Measurements from ENCODE around the gene IL37.
"Not testable (repeated sequence)": the region's sequence is repeated elsewhere in the genome, so short reads cannot be mapped to it uniquely, and the experiment has no call there.

IL37 gene

DNA sequence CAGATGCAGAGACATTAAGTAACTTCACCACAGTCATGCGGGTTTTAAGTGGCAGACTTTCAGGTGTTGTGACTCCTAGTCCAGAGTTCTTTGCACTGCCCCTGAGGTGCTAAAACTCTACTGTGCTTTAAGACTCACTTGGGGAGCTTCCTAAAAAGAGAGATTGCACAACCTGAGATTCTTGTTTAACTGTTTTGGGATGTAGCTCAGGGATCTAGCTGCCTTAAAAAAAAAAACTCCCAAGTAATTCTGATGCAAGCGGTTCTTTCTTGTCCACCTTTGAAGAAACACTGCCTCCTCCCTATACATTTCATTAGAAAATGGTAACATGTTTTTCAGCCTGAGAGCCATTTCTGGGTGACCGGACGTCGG lies 13.0 kb downstream of the IL37 start:
- no peak for DNase-seq

DNA sequence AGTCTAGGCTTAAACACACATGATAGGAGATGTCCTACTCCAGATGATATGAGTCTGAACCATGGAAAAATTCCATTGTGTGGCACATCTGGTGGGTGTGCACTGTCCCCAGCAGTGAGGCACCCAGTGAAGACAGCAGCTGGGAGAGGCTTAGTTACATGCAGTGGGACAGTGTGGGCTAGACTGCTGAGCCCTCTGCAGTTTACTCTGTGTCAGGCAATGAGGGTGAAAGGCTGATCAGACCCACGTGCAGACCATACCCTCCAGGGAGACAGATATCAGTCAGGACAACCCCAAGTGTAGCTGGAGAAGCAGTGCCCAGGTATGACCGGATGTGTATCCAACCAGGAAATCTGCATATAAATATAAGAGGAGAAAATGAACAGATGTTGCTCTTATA lies 13.4 kb downstream of the IL37 start:
- no peak for DNase-seq

DNA sequence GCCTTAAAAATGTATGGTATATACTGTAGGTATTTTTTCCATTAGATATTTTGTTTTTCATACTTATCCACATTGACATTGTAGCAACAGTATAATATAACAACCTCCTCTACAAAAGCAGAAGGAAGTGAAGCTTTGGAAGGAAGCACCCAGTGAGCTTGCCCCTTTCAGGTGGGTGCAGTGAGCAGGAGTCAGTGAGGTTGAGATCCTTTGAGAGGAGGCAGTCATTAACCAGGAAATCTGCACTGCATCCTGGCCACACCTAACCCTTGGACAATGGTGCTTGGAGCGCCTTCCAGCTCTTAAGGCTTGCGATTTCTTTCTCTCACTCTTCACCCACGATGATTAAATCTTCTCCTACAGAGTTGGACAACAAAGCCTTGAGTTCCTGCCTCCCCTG lies 13.9 kb downstream of the IL37 start:
- DNase-seq: no peak

DNA sequence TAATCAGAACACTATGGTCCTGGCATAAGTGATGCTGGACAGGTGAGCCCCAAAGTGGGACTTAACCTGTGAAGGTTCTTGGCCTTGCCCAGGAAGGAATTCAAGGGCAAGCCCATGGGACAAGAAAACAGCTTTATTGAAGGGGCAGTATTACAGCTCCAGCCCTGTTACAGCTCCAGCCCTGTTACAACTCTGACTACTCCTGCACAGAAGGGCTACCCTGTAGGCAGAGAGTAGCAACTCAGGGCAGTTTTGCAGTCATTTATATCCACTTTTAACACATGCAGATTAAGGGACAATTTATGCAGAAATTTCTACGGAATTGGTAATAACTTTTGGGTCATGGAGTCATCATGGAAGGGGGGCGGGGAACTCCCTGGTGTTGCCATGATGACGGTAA lies 15.7 kb downstream of the IL37 start:
- no peak for DNase-seq

DNA sequence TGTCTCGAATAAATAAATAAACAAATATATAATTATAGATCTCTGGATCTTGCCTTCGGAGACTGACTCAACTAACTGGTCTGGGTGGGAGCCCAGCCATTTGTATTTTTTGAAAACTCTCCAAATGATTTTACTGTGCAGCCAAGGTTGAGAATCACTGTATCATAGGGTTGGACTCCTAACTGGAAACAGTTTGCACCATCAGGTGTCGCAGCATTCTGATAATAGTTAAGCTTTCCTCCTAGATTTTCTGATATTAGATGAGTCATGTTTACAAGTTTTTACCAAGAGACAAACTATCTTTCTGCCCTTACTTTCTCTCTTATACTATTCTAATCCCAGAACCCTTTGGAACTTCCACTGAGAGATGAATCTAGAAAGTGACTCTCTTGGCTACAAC lies 16.8 kb downstream of the IL37 start:
- DNase-seq: no peak

DNA sequence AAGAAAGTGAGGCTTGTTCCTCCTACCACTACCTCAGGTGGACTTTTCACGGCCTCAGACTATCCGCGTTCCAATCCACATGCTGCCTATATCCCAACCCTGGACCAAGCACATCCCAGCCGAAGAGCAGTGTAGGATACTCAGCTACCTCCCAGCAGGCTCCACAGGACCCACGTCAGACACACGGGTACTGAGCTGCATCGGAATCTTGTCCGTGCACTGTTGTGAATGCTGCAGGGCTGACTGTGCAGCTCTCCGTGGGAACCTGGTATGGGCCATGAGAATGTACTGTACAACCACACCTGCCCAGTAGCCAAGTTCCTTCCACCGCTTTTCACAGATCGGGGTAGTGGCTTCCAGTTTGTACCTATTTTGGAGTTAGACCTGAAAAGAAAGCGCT lies 22.3 kb downstream of the IL37 start:
- DNase-seq: no peak

DNA sequence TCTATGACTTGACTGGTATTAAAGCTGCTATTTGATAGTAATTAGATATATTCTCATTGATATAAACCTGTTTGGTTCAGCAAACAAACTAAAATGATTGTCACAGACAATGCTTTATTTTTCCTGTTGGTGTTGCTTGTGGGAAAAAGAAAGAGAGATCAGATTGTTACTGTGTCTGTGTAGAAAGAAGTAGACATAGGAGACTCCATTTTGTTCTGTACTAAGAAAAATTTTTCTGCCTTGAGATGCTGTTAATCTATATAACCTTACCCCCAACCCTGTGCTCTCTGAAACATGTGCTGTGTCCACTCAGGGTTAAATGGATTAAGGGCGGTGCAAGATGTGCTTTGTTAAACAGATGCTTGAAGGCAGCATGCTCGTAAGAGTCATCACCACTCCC lies 23.2 kb downstream of the IL37 start:
- DNase-seq: not testable (repeated sequence)

DNA sequence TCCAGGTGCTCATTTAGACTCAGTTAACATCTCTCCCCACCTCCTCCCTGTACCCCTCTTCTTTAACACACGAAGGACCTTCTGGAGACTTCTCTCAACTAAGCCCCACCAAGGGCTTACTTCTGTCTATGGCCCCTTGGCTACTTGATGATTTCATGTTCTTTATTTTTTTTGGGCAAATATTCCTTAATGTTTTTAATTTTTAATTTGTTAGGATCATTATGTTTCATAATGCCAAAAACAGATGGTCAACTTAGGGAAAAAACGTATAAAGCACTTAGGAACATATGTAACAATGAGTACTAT lies 25.9 kb downstream of the IL37 start:
- DNase-seq: no peak

DNA sequence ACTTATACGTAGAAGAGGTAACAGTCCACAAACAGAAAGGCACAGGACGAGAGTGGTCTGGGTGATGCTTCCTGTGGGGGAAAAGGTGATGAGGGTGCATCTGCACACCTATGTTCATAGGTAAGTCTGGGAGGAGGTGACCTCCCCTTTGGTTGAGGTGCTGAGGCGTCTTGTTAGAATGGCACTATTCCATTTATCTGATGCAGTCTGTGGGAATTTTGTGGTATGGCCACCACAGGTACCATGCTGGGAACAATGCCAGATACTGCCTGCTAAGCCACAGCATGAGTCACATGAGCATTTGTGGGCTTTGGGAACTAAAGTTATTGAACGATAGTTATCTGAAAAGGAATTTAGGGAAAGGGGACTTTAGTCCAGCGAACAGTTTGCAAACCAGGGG lies 27.9 kb downstream of the IL37 start:
- no peak for DNase-seq

DNA sequence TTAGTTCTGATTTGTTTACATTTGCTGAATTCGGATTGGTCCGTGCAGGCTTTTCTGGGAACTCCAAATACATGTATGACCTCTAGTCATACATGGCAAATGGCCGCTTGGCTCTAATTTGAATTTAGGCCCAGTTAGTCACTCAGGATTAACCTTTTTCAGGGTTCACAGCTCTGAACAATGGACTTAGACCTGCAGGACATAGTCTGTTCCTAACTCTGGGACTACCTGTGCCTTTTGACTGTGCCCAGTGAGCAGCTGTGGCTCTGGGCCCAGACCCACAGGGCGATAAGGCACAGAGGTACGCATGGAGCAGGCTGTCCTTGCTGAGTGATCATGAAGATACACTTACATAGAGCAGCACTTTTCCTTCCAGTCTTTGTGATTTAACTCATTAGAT lies 28.5 kb downstream of the IL37 start:
- DNase-seq: no peak

DNA sequence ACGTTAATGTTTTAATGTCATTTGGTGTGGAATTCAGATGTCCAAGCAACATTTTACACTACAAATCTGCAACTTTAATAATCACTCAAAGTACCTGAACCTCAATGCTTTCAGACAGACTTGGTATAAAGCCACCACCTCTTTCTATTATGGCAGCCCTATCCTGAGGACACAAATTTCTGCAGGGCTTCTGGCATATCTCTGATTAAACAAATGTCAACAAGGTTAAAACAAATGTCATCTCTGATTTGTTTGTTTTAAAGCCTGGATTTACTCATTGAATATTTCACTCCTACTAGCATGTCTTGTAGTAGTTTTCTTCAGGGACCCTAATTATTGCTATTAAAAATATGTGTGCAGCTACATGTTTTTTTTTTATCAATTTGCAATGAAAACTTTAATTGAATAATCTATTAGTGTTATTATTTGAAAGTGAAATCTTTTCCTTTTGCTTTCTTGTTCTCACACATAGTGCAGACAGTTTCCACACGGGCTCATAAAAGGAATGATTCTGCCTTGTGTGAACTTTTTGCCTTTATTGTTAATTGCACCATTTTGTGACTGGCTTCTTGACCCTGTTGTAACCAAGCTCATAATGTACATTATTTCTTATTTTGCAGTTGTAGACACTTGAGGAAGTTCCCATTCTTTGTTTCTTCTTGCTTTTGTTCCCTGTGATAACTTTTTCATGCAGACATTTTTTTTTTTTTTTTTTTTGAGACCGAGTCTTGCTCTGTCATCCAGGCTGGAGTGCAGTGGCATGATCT lies 30.1 kb downstream of the IL37 start:
- DNase-seq: no peak

DNA sequence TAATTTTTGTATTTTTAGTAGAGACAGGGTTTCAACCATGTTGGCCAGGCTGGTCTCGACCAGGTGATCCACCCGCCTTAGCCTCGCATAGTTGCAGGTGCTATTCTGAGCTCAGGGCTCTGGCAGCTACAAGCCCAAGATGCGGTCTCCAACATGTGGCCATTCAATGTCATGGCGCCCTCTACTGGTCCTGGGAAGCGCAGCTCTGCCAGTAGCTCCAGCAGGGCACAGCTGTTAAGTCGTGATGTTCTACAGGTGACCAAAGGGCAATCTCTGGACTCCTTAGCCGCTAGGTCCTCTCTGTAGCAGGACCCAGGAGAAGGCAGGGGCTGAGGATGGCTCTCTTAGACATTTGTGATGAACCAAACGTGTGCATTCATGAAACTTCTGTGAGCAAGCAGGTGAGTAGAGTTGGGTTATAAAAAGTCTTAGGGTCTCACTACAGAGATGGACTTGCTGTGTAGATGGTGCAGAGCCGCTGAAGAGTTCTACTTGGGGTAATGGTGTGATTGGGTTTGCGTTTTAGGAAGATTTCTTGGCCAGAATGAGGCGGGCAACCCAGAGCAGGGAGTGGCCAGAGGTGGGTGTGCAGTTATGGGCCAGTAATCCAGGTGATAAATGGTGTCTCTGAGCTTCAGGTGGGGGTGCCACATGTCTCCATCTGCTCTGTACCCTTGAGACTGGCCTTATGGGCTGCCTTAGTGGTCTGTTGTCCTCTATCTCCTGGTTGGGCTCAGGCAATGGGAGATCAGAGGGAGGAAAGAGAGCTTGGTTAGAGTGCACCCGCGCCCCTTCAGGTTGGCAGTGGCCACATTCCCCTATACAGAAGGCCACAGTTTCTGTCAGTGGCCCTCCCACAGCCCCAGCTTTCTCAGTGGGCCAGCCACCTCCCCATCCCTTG lies 31.0 kb downstream of the IL37 start:
- DNase-seq: no peak

DNA sequence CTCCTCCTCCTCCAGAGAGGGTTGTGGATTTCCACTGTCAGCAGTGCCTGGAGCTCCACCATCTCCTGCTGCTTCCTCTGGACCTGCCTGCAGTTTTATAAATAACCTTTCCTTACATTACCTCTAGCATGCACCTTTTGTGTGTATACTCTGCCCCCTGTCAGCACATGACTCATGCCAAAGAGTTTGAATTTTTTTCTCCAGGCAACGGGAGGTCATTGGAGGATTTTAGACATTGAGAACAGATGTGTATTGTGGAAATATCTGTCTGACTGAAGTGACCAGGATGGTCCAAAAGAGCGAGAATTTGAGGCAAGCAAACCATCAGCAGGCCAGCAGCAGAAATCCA lies 31.7 kb downstream of the IL37 start:
- DNase-seq: no peak

DNA sequence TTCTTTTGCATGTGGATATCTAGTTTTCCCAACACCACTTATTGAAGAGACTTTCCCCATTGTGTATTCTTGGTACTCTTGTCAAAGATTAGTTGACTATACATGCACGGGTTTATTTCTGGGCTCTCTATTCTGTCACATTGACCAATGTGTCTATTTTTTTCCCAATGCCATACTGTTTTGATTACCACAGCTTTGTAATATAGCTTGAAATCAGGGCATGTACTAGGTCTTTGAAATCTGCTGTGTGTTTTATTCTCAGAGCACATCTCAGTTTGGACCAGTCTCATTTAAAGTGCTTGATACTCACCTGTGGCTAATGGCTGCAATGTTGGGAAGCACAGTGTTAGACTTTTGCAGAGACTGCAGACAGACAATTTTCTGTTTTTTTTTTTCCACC lies 34.0 kb downstream of the IL37 start:
- DNase-seq: no peak

DNA sequence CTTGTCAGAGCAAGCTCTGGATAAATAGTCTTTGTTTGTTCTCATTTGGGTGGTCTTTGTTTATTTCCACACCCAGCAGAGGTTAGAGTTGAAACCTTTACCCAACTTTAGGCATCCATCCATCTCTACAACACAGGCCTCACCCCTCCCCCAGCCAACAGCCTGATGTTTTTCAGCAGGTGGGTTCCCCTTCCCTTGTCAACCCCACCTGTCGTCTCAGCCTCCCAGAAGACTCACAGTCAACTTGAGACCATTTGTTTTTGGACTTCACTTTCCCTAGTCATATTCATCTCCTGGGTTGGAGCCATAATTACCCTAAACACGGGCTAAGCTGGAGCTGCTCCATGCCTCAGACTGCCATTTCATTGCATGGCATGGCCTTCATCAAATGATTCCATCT lies 35.1 kb downstream of the IL37 start:
- DNase-seq: no peak

DNA sequence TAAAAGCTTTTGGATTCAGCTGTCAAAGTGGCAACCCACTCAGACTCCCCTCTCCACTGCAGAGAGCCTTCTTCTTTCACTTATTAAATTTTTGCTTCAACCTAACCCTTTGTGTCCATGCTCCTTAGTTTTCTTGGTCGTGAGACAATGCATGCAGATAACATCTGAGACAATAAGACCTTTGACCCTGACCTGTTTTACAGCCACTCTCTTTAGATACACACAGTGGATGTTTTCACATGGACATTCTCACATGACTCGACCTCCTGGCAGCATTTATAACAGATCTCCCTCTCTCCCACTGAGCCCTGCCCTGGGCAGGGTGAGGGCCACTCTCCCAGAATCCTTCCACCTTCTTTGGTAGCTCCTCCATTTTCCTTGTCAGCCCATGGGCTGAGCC lies 36.4 kb downstream of the IL37 start:
- no peak for DNase-seq

DNA sequence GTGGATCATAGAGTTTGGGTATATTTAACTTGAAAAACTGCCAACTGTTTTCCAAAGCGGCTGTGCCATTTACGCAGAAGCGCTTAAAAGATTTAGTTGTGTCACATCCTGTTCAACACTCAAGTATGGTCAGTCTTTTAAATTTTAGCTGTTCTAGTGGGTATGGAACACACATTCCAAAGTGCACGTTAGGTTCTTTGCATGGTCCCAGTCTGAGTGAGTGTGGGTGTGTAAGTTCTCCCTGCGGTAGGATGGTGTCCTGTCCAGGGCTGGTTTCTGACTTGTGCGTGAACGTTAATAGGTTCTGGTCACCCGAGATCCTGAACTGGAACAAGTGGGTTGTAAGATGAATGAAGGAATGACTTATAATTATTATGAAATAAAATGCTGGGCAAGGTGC lies 38.5 kb downstream of the IL37 start:
- DNase-seq: no peak

DNA sequence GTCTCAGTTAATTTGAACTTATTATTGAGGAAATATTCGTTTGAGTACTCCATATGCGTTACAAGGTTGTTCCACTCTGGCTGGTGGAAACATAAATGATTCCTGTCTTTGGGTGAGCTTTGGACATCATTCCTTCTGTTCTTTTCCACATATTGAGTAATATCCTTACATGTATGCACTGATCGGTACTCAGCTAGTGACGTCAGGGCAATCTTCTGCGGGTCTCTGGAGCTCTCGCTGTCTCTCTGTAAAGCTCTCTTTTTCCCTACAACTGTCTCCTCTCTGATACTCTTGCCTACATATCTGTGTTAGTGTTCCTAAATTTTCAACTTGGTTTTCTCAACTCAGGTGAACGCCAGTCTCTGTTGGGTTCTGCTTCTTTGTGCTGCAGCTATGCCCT lies 43.4 kb downstream of the IL37 start:
- DNase-seq: no peak

DNA sequence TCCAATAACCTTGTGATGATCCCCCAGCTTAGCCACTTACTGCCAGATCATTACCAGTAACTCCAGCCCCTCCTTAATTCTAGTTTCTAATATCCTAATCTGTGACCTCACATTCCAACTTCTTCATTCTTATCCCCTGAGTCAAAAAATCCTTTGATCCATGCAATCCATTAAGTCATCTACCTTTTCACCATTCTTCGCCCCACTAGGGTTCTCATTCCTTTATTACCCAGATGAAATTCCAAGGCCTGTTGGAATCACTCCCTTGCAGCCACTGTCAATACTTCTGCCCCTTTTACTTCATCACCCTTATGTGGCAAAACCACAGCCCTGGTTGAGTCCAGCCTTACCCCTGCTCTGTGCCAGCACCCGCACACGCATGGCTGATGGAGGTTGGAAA lies 46.5 kb downstream of the IL37 start:
- no peak for DNase-seq

DNA sequence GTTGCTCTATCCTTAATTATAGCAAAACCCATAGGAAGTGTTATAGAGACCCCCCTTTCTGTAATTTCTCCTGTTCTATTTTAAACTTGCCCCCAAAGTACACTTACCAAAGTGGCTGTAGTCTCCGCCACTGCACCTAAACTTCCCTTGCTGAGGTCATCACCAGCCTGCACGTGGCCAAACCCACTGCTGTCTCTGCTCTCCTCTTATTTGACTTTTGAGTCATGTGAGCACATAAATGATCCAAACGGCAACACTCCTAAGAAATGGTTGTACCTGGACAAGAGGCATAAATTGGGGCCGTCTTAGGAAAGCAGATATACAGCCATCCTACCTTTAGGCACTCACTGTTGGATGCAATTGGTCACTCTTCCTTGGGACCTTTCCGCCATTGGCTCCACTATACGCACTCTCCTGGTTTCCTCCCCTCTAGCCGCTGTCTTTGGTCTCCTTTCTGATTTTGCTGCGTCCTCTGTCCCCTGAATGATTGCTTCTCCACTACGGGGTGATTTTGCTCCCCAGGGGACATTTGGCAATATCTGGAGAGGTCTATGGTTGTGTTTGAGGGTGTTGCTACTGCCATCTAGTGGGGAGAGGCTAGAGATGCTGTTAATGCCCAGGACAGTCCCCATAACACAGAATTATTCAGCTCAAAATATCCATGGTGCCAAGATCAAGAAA lies 47.6 kb downstream of the IL37 start:
- DNase-seq: peak in 1 of 2 experiments; percentile 30

DNA sequence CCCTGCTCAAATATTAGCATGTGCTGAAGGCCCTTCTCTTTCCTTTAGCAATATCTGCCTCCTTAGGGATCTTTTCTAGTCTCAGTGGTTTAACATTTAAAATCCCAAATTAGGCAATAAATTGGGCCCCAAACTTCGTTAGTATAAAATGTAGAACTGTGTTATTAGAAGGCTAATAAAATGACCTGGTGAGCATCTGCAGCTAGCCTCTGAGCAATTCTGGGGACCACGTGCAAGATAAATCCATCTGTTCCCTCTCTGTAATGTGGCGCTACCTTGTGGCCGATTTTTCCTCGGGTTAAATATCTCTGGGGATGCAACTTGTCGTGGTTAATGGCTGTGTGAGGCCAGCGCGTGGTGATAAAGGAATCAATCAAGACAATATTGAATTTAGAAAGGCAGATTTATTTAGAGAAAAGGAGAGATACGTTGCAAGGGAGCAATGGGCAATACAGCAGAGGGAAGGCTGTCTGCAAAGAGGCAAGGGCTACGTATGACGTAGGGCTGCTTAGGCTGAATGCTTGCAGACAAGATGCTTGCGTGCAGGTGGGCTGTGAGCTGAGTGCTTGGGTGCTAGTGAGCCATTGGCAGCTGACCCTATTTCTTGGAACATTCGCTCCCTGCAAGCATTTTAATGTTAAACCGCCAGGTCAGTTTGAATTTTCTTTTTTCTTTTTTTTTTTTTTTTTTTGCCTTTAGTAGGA lies 48.3 kb downstream of the IL37 start:
- DNase-seq: no peak

DNA sequence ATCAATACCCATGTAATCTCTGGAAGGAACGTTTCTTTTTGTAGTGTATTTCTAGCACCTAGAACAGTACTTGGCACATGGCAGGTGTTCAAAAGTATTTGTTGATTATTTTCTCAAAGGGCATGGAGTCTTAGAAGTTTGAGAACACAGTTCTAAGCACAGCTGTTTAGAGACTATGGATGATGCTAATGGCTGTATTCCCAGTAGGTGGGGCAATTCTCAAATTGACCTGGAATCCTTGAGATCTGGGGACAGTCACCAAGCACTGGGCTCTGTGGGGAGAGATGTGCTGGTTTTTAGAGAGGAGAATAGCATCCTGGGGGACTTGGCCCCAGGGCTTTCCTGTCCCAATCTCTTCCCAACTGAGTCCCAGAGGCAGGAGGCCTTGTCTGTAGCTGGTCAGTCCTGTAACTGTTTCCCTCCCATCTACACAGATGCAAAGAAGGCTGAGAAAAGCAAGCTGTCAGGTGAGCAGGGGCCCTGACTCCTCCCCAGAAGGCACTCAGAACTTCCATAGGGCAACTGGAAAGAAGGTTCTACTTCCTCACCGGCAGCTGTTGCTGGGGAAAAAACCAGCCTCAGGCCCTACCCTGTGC lies 49.4 kb downstream of the IL37 start:
- no peak for DNase-seq

Measured in cerebellar nuclear complex (tissue), 1 donor.